Fibroblast of lung (primary cell): Measurements from ENCODE around the gene VPS33B.

ENCODE experiments used
- EZH2 ChIP-seq: IDR thresholded peaks from 2 replicates; pipeline ENCODE4 v1.5.1; 2012; ENCODE audit warnings: low read length, control low read depth, mild to moderate bottlenecking; ENCODE audit errors: missing control alignments
- TF ChIP-seq, protein P1 (sequence below), 2 donors: IDR thresholded peaks in 1 of 2; conservative IDR thresholded peaks in 1 of 2; 1 replicate in 1 of 2; 2 replicates in 1 of 2; pipeline ENCODE4 v1.5.1; 2011 to 2012; ENCODE audit warnings: low read length in 2 of 2, control low read depth in 1 of 2, inconsistent platforms in 1 of 2, low read depth in 1 of 2, mild to moderate bottlenecking in 1 of 2

DNA sequence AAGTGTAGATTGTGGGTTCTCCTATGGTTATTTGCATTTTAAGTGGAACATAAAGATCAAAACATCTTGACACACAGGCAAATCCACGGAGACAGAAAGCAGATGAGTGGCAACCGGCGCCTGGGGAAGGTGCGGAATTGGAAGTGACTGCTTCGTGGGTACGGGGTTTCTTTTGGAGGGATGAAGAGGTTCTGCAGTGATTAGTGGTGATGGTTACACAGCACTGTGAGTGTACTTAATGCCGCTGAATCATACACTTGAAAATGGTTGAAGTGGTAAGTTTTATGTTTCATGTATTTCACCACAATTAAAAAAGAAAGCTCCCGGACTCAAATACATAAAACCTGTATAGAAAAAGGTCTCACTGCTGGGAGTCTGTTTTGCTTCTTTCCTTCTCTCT lies 18.5 kb upstream of the VPS33B start:
- TF ChIP-seq, protein P1, sequence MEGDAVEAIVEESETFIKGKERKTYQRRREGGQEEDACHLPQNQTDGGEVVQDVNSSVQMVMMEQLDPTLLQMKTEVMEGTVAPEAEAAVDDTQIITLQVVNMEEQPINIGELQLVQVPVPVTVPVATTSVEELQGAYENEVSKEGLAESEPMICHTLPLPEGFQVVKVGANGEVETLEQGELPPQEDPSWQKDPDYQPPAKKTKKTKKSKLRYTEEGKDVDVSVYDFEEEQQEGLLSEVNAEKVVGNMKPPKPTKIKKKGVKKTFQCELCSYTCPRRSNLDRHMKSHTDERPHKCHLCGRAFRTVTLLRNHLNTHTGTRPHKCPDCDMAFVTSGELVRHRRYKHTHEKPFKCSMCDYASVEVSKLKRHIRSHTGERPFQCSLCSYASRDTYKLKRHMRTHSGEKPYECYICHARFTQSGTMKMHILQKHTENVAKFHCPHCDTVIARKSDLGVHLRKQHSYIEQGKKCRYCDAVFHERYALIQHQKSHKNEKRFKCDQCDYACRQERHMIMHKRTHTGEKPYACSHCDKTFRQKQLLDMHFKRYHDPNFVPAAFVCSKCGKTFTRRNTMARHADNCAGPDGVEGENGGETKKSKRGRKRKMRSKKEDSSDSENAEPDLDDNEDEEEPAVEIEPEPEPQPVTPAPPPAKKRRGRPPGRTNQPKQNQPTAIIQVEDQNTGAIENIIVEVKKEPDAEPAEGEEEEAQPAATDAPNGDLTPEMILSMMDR (conservative IDR thresholded peaks at IDR 0.05 in 1 of 2, IDR thresholded peaks at IDR 0.05 in 1 of 2; ENCODE audit: low read depth in 1 of 2, low read length in 2 of 2): no peak
- no peak for TF ChIP-seq EZH2
